Measurements from ENCODE around the gene DLG5.

- TF ChIP-seq CTCF (IDR thresholded peaks at IDR 0.05) (no peak), EZH2 (IDR thresholded peaks at IDR 0.05; ENCODE audit: borderline replicate concordance, insufficient read depth, low read depth, low read length, poor library complexity, severe bottlenecking) (no peak)
Observed at GRCh38 chr10:77824908-77825307, 101.6 kb downstream of the DLG5 start.
